Spleen (tissue), 3 donors: ENCODE measurements around the gene RELB.

Experiments used
- POLR2A ChIP-seq, 3 donors: fragments of 450-650 bp; IDR thresholded peaks; one replicate each; pipeline ENCODE4 v1.5.1; 2017; ENCODE audit warnings: antibody characterized with exemption in 3 of 3, mild to moderate bottlenecking in 1 of 3
- POLR2AphosphoS5 ChIP-seq, 3 donors: sonication (generic); formaldehyde crosslinking; IDR thresholded peaks; one replicate each; pipeline ENCODE4 v1.5.1; 2017; ENCODE audit warnings: antibody characterized with exemption in 3 of 3

DNA sequence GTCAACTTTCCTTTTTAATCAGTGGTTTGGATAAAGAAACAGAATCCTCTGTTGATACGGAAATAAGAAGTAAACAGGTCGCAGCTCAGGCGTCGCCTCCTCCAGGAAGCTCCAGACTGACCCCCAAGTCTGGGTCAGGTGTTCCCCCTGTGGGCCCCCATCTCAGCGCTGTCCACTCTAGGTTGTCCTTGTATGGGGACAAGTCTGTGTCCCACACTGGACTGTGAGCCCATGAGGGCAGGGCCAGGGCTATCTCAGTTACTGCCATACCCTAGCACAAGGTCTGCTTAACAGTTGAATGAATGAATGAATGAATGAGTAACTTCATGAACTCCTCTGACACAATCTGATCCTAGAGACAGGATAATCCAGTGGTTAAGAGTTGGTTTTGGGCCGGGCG, 45.1 kb downstream of the RELB start:
- TF ChIP-seq POLR2AphosphoS5 (IDR thresholded peaks at IDR 0.05) (peak in 1 of 3 donors; percentile 3), POLR2A (IDR thresholded peaks at IDR 0.05) (no peak)
